ENCODE results near the gene GEMIN5. TPM values are rescaled to one million over a fixed set of nuclear protein-coding genes. Genes with fewer than 3 reads are reported as not detected.

GEMIN5 gene
- total and polyA plus RNA-seq, 4 donors: 2.0 to 12.8 (median 7.5) TPM

GRCh38 chr5:154881986-154882385 lies 56.0 kb downstream of the GEMIN5 start:
- Histone ChIP-seq H3K27me3 (ENCODE audit: control insufficient read depth in 1 of 2, insufficient read depth in 2 of 2, low read length in 1 of 2) (no peaks in the 10 kb centered on the region), H3K27ac (ENCODE audit: low read depth in 1 of 2, low read length in 2 of 2) (no peak overlapping the region), H3K4me3 (ENCODE audit: low read length in 2 of 2) (no peak overlapping the region), H3K9me3 (ENCODE audit: control insufficient read depth, low read length) (peaks cover 8% of the 10 kb centered on the region), H3K4me1 (ENCODE audit: control insufficient read depth in 1 of 2, insufficient read depth in 2 of 2, low read length in 2 of 2) (no peaks in the 10 kb centered on the region), H3K36me3 (ENCODE audit: control insufficient read depth in 1 of 2, insufficient read depth in 2 of 2, low read length in 1 of 2) (peaks cover 4 to 5% of the 10 kb centered on the region in 2 donors)
- DNase-seq (no peak), ATAC-seq (ENCODE audit: low FRiP score) (no peak)
- 73 to 76% methylated on average over 4 of the region's 4 CpGs for WGBS, 2 donors
- intact Hi-C loops (cut with DNase I): no loop called here

DNA sequence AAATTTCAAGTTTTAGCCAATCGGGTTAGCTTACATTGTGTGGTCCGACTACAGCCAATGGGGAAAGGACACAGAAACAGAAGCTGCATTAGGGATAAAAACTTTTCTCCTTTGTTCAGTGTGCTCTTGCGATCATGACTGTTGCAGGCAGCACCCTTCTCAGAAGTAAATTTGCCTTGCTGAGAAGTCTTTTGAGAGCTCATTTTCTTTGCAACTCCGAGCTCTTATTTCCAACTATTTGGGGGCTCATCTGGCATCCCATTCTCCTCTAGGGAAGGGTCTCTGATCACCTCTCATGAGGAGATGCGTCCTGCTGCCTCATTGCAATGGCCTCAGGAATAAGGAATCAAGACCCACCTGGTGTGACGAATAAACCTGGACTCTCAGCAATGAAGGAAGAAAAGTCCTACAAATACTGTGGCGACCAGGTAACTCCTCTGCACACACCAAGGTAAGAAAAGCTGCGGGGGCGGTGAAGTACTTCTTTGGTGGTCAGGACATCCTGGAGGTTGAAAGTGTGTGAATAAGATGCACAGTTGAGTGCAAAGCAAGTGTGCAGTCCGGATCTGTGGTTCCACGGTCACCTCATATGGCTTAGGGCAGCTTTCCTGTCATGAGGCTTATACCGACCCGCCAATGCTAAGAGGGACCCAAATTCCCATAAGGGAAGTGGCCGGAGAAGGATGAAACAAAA lies 59.2 kb downstream of the GEMIN5 start:
- Histone ChIP-seq H3K4me3 (ENCODE audit: low read length in 2 of 2) (no peak overlapping the region), H3K9me3 (ENCODE audit: control insufficient read depth, low read length) (peaks cover 4% of the 10 kb centered on the region), H3K27ac (ENCODE audit: low read depth in 1 of 2, low read length in 2 of 2) (no peak overlapping the region), H3K36me3 (ENCODE audit: control insufficient read depth in 1 of 2, insufficient read depth in 2 of 2, low read length in 1 of 2) (peaks cover 0 to 6% of the 10 kb centered on the region in 2 donors), H3K4me1 (ENCODE audit: control insufficient read depth in 1 of 2, insufficient read depth in 2 of 2, low read length in 2 of 2) (no peaks in the 10 kb centered on the region), H3K27me3 (ENCODE audit: control insufficient read depth in 1 of 2, insufficient read depth in 2 of 2, low read length in 1 of 2) (no peaks in the 10 kb centered on the region)
- WGBS, 2 donors: 94 to 98% methylated on average over 14 of the region's 14 CpGs
- no peak for DNase-seq
- ATAC-seq (ENCODE audit: low FRiP score): no peak
- intact Hi-C loops (cut with DNase I): no loop called here

GRCh38 chr5:154873791-154874331 lies 64.2 kb downstream of the GEMIN5 start:
- intact Hi-C loops (cut with DNase I): no loop called here
- H3K27me3 ChIP-seq (ENCODE audit: control insufficient read depth in 1 of 2, insufficient read depth in 2 of 2, low read length in 1 of 2): no peaks in the 10 kb centered on the region
- 90 to 95% methylated on average over 5 of the region's 5 CpGs for WGBS, 2 donors
- no peak overlapping the region for H3K4me3 ChIP-seq (ENCODE audit: low read length in 2 of 2)
- peak overlapping the region in 1 of 2 donors; percentile 82 for H3K27ac ChIP-seq (ENCODE audit: low read depth in 1 of 2, low read length in 2 of 2)
- no peak for DNase-seq
- H3K9me3 ChIP-seq (ENCODE audit: control insufficient read depth, low read length): peaks cover 1% of the 10 kb centered on the region
- no peak for ATAC-seq (ENCODE audit: low FRiP score)
- no peaks in the 10 kb centered on the region for H3K4me1 ChIP-seq (ENCODE audit: control insufficient read depth in 1 of 2, insufficient read depth in 2 of 2, low read length in 2 of 2)
- H3K36me3 ChIP-seq (ENCODE audit: control insufficient read depth in 1 of 2, insufficient read depth in 2 of 2, low read length in 1 of 2): peaks cover 3 to 13% of the 10 kb centered on the region in 2 donors

DNA sequence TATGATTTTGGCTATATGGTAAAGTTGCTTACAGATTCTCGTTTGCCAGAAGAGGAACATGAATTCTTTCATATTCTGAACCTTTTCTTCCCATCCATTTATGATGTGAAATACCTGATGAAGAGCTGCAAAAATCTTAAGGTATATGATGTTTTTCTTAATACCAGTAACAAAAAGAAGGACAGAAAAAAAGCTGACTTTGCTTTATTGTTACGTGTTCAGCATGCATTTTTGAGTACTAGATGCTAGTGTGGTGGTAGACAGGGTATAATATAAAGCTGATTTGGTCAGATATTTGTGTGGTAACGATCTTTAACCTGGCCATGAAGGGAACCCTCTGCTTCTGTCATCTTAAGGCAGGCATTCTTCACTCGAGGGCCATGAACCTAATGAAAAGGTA lies 66.3 kb downstream of the GEMIN5 start:
- ATAC-seq (ENCODE audit: low FRiP score) (no peak), DNase-seq (no peak)
- Histone ChIP-seq H3K36me3 (ENCODE audit: control insufficient read depth in 1 of 2, insufficient read depth in 2 of 2, low read length in 1 of 2) (peaks cover 3 to 12% of the 10 kb centered on the region in 2 donors), H3K4me3 (ENCODE audit: low read length in 2 of 2) (no peak overlapping the region), H3K4me1 (ENCODE audit: control insufficient read depth in 1 of 2, insufficient read depth in 2 of 2, low read length in 2 of 2) (no peaks in the 10 kb centered on the region), H3K27me3 (ENCODE audit: control insufficient read depth in 1 of 2, insufficient read depth in 2 of 2, low read length in 1 of 2) (no peaks in the 10 kb centered on the region), H3K27ac (ENCODE audit: low read depth in 1 of 2, low read length in 2 of 2) (peak overlapping the region in 1 of 2 donors; percentile 24), H3K9me3 (ENCODE audit: control insufficient read depth, low read length) (no peaks in the 10 kb centered on the region)
- 88 to 92% methylated on average over 4 of the region's 4 CpGs for WGBS, 2 donors
- intact Hi-C loops (cut with DNase I): no loop called here

- 84 to 85% methylated on average over 5 of the region's 5 CpGs for WGBS, 2 donors
- peak; percentile 12 for ATAC-seq (ENCODE audit: low FRiP score)
Observed at GRCh38 chr5:154868702-154869101, 69.3 kb downstream of the GEMIN5 start.

DNA sequence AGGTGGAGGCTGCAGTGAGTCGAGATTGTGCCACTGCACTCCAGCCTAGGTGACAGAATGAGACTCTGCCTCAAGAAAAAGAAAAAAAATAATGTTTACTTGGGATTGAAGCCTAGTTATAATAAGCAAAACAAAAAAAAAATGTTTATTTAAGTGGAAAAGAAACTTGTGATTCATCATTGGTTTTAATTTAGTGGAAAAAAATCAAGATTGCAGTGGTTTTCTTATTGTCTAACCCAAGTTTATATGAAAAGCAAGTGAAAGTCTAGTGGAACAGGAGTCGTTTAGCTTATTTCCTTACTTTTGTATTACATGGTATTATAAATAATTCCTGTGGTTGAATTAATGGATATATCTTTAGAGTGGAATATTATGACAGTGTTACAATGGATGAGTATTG lies 71.2 kb downstream of the GEMIN5 start:
- peaks cover 6 to 8% of the 10 kb centered on the region in 2 donors for H3K36me3 ChIP-seq (ENCODE audit: control insufficient read depth in 1 of 2, insufficient read depth in 2 of 2, low read length in 1 of 2)
- no peak overlapping the region for H3K27ac ChIP-seq (ENCODE audit: low read depth in 1 of 2, low read length in 2 of 2)
- no peaks in the 10 kb centered on the region for H3K4me1 ChIP-seq (ENCODE audit: control insufficient read depth in 1 of 2, insufficient read depth in 2 of 2, low read length in 2 of 2)
- 60 to 65% methylated on average over 2 of the region's 2 CpGs for WGBS, 2 donors
- no peak for ATAC-seq (ENCODE audit: low FRiP score)
- no peaks in the 10 kb centered on the region for H3K9me3 ChIP-seq (ENCODE audit: control insufficient read depth, low read length)
- H3K27me3 ChIP-seq (ENCODE audit: control insufficient read depth in 1 of 2, insufficient read depth in 2 of 2, low read length in 1 of 2): no peaks in the 10 kb centered on the region
- intact Hi-C loops (cut with DNase I): no loop called here
- DNase-seq: no peak
- H3K4me3 ChIP-seq (ENCODE audit: low read length in 2 of 2): no peak overlapping the region

More at GRCh38 chr5:154868702-154869101, 69.3 kb downstream of the GEMIN5 start:
- Histone ChIP-seq H3K36me3 (ENCODE audit: control insufficient read depth in 1 of 2, insufficient read depth in 2 of 2, low read length in 1 of 2) (peaks cover 8 to 9% of the 10 kb centered on the region in 2 donors), H3K27me3 (ENCODE audit: control insufficient read depth in 1 of 2, insufficient read depth in 2 of 2, low read length in 1 of 2) (no peaks in the 10 kb centered on the region), H3K4me1 (ENCODE audit: control insufficient read depth in 1 of 2, insufficient read depth in 2 of 2, low read length in 2 of 2) (no peaks in the 10 kb centered on the region), H3K9me3 (ENCODE audit: control insufficient read depth, low read length) (no peaks in the 10 kb centered on the region), H3K4me3 (ENCODE audit: low read length in 2 of 2) (no peak overlapping the region), H3K27ac (ENCODE audit: low read depth in 1 of 2, low read length in 2 of 2) (no peak overlapping the region)
- intact Hi-C loops (cut with DNase I): no loop called here
- DNase-seq: no peak

GRCh38 chr5:154865466-154866184 lies 72.4 kb downstream of the GEMIN5 start:
- Histone ChIP-seq H3K4me3 (ENCODE audit: low read length in 2 of 2) (no peak overlapping the region), H3K27ac (ENCODE audit: low read depth in 1 of 2, low read length in 2 of 2) (no peak overlapping the region), H3K4me1 (ENCODE audit: control insufficient read depth in 1 of 2, insufficient read depth in 2 of 2, low read length in 2 of 2) (peaks cover 0 to under 1% of the 10 kb centered on the region in 2 donors), H3K27me3 (ENCODE audit: control insufficient read depth in 1 of 2, insufficient read depth in 2 of 2, low read length in 1 of 2) (no peaks in the 10 kb centered on the region), H3K9me3 (ENCODE audit: control insufficient read depth, low read length) (no peaks in the 10 kb centered on the region), H3K36me3 (ENCODE audit: control insufficient read depth in 1 of 2, insufficient read depth in 2 of 2, low read length in 1 of 2) (peaks cover 5 to 7% of the 10 kb centered on the region in 2 donors)
- 49% methylated on average over 5 of the region's 5 CpGs for WGBS, 2 donors
- intact Hi-C loops (cut with DNase I): no loop called here
- ATAC-seq (ENCODE audit: low FRiP score): no peak
- DNase-seq: no peak

DNA sequence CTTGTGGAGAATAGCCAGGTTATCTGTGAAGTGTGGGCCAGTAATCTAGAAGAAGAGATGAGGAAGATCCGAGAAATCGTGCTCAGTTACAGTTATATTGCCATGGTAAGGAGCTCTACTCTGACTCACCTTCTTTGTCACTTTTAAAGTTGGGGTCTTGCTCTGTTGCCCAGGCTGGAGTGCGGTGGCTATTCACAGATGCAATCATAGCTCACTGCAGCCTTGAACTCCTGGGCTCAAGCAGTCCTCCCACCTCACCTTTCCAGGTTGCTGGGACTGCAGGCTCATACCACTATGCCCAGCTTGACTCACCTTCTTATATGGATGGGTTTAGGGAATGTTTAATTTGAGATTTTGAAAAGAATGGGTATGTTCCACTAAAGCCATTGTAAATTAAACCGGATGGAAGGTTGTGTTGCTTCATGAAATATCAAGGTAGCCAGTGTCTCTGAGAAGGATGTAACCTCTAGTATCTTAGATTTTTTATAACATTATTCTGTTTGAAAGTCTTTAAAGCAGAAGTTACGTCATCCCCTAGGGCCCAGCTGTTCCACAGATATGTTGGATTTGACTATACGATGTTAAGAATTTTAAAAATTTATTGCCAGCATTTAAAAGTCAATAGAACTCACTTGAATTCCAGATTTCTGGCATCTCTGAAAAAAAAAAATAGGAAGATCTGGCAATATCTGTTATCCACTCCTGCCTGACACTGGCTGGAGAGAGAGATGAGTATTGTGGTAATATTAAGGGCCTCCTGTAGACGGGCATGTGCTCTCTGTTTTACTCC lies 74.5 kb downstream of the GEMIN5 start:
- H3K9me3 ChIP-seq (ENCODE audit: control insufficient read depth, low read length): no peaks in the 10 kb centered on the region
- H3K27ac ChIP-seq (ENCODE audit: low read depth in 1 of 2, low read length in 2 of 2): no peak overlapping the region
- ATAC-seq (ENCODE audit: low FRiP score): no peak
- no peak for DNase-seq
- H3K4me1 ChIP-seq (ENCODE audit: control insufficient read depth in 1 of 2, insufficient read depth in 2 of 2, low read length in 2 of 2): peaks cover 2 to 4% of the 10 kb centered on the region in 2 donors
- peaks cover 2 to 5% of the 10 kb centered on the region in 2 donors for H3K36me3 ChIP-seq (ENCODE audit: control insufficient read depth in 1 of 2, insufficient read depth in 2 of 2, low read length in 1 of 2)
- H3K4me3 ChIP-seq (ENCODE audit: low read length in 2 of 2): no peak overlapping the region
- H3K27me3 ChIP-seq (ENCODE audit: control insufficient read depth in 1 of 2, insufficient read depth in 2 of 2, low read length in 1 of 2): no peaks in the 10 kb centered on the region
- intact Hi-C loops (cut with DNase I): no loop called here
- 91 to 92% methylated on average over 7 of the region's 7 CpGs for WGBS, 2 donors
